Activated gamma-delta T cell treated with anti-CD3 and anti-CD28 coated beads, Interleukin-2, amount 50 U/mL, for 16 hours (primary cell): ENCODE measurements around the gene NKX1-1.
"Not testable (repeated sequence)": the region's sequence is repeated elsewhere in the genome, so short reads cannot be mapped to it uniquely, and the experiment has no call there.

ENCODE experiments used
- DNase-seq: peaks from one replicate; pipeline ENCODE4 v3.0.0-alpha.2; 2020; ENCODE audit warnings: low read depth

NKX1-1 gene

GRCh38 chr4:1406394-1406980, at the start of gene NKX1-1:
TSS of gene NKX1-1 (minus strand) at chr4:1406442. CDS start at chr4:1406442, 0 bp downstream.
- DNase-seq, result no peak

DNA sequence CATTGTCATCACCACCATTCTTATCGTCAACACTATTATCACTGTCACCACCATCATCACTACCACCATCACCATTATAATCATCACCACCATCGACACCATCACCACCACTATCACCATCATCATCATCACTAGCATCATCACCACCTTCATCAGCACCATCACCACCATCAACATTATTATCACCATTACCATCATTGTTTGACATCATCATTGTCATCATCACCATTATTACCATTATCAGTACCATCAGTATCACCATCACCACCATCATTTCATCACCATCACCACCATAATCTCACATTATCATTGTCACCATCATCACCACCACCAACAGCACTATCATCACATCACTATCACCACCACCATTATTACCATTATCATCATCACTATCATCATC, 47.5 kb upstream of the NKX1-1 start:
- no peak for DNase-seq

DNA sequence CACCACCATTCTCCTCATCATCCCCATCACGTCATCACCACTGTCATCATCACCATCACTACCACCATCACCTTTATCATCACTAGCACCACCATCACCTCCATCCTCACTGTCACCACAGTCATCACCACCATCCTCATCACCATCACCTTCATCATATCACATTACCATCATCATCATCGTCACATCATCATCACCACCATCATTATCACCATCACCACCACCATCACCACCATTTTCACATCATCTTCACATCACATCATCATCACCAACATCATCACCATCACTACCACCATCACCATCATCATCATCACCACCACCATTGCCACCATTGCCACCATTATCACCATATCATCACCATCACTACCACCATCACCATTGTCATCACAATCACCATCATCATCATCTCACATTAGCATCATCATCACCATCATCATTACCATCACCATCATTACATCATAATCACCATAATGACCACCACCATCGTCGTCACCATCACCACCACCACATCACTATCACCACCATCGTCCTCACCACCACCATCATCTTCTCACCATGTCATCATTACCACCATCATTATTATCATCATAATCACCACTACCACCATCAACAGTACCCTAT, 46.3 kb upstream of the NKX1-1 start:
- no peak for DNase-seq

GRCh38 chr4:1451752-1452122, 45.5 kb upstream of the NKX1-1 start:
- DNase-seq, result no peak

GRCh38 chr4:1451106-1451751, 45.0 kb upstream of the NKX1-1 start:
- DNase-seq, result no peak

DNA sequence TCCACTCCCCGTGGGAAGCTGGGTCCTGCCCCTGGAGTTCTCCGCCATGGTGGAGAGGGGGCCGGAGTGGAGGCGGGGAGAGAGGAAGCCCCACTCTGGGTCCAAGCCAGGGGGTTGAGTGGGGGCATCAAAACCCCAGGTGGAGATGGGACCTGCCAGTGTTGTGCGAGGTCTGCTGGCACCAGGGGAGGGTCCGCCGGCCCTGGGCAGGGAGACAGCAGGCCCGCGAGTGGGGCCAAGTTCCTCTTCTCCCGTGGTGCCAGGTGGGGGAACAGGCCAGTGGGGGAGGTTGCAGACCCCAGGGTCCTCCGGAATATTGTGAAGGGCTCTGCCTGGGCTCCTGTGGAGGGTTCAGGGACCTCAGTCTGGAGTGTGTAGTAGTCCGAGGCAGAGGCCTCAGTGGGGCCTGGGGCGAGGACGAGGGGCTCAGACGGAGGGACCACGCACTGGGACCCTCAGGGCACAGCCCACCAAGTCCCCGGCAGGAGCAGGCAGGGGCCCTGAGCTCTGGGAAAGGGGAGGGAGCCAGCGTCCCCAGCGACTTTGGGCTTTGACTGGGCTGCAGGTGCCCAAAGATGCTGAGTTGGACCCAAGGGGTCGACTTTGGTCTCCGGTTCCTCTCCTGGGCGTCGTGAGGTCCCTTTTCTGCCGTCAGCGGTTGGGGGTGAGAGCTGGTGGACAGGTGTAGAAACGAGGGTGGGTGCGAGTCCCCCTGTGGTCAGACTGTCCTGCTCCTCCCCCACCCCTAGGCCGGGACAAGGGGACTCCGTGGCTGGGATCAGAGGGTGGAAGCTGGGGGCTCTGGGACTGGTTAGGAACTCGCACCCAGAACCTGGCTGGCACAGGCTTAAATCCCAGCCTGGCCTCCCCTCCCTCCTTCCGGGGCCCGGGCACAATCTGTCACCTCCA, 43.8 kb upstream of the NKX1-1 start:
- DNase-seq, result no peak

DNA sequence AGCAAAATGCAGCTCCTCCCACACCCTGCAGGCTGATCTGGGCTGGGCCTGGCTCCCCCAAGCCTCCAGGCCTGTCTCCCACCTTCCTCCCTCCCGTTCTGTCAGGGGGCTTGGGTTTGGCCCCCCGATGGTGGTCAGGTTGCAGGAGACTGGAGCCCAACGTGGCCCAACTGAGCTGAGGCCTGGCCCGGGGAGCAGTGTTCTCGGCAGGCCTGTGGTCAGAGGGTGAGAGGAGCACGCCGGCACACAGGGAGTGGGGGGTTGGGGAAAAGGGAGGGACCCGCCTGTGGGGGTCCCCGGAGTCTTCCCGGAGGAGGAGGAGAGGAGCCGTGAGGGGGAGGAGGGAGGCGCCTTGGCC, 43.2 kb upstream of the NKX1-1 start:
- no peak for DNase-seq

DNA sequence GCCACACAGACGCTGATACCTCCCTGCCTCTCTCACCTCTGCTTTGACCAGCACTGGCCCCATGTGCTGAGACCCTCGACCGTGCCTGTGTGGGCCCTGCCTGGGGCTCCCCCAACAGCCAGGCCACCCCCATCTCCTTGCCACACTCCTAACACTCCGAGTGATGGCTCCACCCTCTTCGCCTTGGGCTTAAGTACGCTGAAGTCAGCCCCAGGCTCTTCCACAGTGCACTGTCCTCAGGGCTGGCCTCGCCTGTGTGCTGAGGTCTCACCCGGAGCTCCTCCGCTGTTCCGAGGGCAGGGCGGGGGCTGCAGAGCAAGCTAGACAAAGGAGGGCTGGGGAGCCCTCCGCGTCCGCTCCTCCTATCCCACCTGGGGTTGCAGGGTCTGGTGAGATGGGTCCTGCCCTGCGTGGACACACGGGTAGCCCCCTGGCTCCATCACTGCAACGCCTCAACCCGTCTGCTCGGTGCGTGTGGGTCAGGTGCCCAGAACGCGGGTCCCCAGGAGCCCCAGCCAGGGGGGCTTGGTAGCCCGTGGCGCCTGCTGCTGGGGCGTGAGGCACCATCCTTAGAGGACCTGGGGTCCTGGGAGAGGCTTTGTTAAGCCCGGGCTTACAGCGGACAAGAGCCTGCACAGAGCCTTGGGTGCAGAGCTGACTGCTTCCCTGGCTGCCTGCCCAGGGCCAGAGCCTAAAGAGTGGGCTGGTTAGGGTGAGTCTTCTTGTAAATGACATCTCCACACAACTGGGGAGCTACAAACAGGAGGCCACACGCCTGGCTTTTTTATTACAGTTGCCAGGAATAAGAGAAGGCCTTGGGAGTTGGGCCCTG, 42.6 kb upstream of the NKX1-1 start:
- no peak for DNase-seq

DNA sequence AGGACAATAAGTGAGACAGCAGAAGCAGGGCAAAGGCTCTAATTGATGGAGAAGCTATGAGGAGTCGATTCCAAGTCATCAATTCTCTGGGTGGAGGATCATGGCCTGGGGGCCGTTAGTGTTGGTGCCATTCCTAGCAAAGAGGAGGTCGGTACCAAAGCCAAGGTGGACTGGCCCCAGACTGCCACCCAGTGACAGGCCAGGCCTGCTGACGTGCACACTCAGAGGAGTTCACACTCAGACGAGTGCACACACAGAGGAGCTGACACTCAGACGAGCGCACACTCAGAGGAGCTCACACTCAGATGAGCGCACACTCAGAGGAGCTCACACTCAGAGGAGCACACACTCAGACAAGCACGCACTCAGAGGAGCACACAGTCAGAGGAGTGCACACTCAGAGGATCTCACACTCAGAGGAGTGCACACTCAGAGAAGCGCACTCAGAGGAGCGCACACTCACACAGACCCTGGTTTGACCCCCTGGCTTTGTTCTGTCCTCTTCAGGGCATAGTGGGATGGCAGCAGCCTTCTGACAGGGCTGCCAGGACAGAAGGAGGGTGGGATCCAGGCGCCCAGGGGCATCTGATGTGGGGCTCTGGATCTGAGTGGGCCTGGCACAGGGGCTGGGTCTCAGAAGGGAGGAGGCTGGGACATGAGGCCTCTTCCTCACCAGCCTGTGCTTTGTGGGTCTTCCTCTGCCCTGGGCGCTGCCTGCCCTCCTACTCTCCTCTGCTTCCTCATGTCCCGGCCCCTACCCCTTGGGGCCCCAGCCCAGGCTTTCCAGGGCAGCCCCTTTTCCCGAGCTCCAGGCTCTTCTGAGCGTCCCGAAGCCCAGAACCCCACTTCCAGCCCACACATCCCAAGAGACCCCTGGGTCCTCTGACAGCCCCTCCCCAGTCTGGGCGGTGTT, 41.7 kb upstream of the NKX1-1 start:
- DNase-seq, result no peak

- DNase-seq, result no peak
Measured at GRCh38 chr4:1446502-1447386, 40.5 kb upstream of the NKX1-1 start.

DNA sequence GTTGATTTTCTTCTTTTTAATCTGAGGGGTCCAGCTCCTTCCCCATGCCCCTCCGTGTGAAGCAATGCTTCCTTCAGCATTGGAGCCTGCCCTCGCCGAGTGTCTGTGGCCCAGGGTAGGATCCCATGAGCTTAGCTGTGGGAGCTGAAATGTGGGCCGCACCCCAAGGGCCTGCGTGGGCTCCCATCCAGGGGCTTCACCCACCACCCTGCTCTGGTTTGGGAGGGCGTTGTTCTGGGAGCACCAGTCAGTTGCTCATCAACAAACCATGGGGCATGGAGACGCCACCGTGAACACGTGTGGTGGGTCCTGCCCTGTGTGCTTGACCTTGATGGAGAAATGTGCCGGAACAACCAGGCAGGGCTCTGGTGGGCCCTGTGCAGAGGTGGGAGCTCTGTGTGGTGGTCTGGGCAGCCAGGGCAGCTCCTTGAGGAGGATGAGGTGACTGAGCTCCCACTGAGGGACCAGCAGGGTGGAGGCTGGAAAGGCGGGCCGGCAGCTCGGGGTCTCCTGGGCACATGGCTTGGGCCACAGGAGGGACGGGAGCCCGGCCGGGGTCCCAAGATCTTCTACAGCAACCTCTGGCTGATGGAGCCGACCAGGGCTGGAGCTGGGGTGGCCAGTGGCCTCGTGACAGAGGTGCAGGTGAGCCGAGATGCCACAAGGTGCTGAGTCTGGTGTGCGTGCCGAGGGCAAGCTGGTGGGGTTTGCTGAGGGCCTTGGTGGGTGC, 39.6 kb upstream of the NKX1-1 start:
- no peak for DNase-seq

GRCh38 chr4:1443688-1444172, 37.5 kb upstream of the NKX1-1 start:
- DNase-seq, result not testable (repeated sequence)

- DNase-seq, result no peak
Measured at GRCh38 chr4:1427010-1427409, 20.8 kb upstream of the NKX1-1 start.

GRCh38 chr4:1421657-1422056, 15.4 kb upstream of the NKX1-1 start:
- DNase-seq, result no peak

- DNase-seq, result no peak
Measured at GRCh38 chr4:1419708-1420107, 13.5 kb upstream of the NKX1-1 start.

DNA sequence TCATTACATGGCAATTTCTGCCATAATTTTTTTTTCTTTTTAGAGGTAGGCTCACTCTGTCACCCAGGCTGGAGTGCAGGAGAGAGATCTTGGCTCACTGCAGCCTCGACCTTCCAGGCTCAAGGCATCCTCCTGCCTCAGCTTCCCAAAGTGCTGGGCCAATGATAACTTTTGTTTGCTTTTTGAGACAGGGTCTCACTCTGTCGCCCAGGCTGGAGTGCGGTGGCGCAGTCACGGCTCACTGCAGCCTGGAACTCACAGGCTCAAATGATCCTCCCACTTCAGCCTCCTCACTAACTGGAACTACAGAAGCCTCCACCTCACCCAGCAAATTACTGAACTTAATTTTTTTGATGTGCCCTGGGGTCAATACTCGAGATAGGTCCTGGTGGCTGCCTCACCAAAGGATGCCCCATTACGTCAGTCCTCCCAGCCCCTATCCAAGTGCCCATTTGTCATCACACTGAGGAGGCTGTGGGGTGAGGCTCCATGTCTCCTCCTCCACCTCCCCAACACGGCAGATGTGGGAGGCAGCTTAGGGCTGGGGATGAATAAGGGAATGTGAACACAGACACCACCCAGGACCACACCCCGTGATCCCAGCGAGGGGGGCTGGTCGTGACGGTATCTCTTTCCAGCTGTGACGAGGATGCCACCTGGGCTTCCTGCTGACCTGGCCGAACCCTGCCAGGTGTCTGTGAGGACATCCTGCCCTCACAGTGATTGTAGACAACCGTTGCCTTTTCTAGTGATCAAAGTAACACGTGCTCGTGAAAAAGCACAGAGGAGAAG, 12.4 kb upstream of the NKX1-1 start:
- DNase-seq, result no peak

- no peak for DNase-seq
Measured at GRCh38 chr4:1417522-1418390, 11.5 kb upstream of the NKX1-1 start.
